HG02763 (cell line): ENCODE data around the gene ZNF343.

Experiments
- ATAC-seq: cut with Tn5 transposase; IDR thresholded peaks from one replicate; pipeline ENCODE4 v1.9.1; 2021; ENCODE audit warnings: mild to moderate bottlenecking, moderate library complexity; ENCODE audit not compliant: unreplicated experiment

The ZNF343 gene

GRCh38 chr20:2446845-2447244 is 61.9 kb downstream of the ZNF343 start:
- ATAC-seq, result no peak
